ENCODE results near the gene B4GALNT2. TPM values are rescaled to one million over a fixed set of nuclear protein-coding genes. Genes with fewer than 3 reads are reported as not detected.

B4GALNT2 gene
- total and polyA plus RNA-seq, 2 of the 13 experiments (the other 11 are each of a cell fraction or from before 2014, with no cell fraction given) = not detected

- TF ChIP-seq KDM5A (IDR thresholded peaks at IDR 0.05; ENCODE audit: borderline replicate concordance, low read length) = no peak
- no peak for TF ChIP-seq SP5 (CRISPR knock-in tag; IDR thresholded peaks at IDR 0.05; ENCODE audit: borderline replicate concordance, low read depth)
- no peak for TF ChIP-seq DRAP1 (CRISPR knock-in tag; IDR thresholded peaks at IDR 0.05)
Observed at GRCh38 chr17:49194297-49194607, 61.7 kb downstream of the B4GALNT2 start (continued).

GRCh38 chr17:49195751-49196150 lies 63.2 kb downstream of the B4GALNT2 start:
- no peak overlapping the region for H3K4me2 ChIP-seq (ENCODE audit: low read depth, low read length)
- H4K20me1 ChIP-seq (ENCODE audit: insufficient read depth, low read length) = no peaks in the 10 kb centered on the region
- peaks cover 1 to 9% of the 10 kb centered on the region in 2 experiments; a peak in 2 of 5 replicates for H3K27me3 ChIP-seq (ENCODE audit: control insufficient read depth in 1 of 2, insufficient read depth in 2 of 2, low read length in 2 of 2)
- WGBS (ENCODE audit: low lambda C conversion rate) = 48% methylated on average over 4 of the region's 4 CpGs
- H3K79me2 ChIP-seq (ENCODE audit: insufficient read depth, low read length) = no peaks in the 10 kb centered on the region
- intact Hi-C loops (cut with micrococcal nuclease; ENCODE audit: unreplicated experiment) (no loop called here), in situ Hi-C loops (cut with HindIII; ENCODE audit: extremely low pct_ligation_motif_present, low pct_unique_long_range_greater_than_20kb) (no loop called here)
- no peak for FAIRE-seq
- H3K4me3 ChIP-seq (replicated peaks in 1 of 3; ENCODE audit: insufficient read depth in 1 of 3, low read depth in 2 of 3, low read length in 3 of 3) = no peak overlapping the region
- H3K9me3 ChIP-seq (ENCODE audit: low read length) = no peaks in the 10 kb centered on the region
- BruUV-seq (replicated peaks) = no TSS peak
- no peaks in the 10 kb centered on the region for H3K36me3 ChIP-seq (replicated peaks in 1 of 2; ENCODE audit: control insufficient read depth in 1 of 2, insufficient read depth in 2 of 2, low read length in 2 of 2)
- no peak for DNase-seq (ENCODE audit: low spot score)
- peaks cover 25% of the 10 kb centered on the region for H3K4me1 ChIP-seq (ENCODE audit: insufficient read depth, low read length)
- no peak overlapping the region for H2AFZ ChIP-seq (ENCODE audit: low read length)
- ChIA-PET CTCF (ENCODE audit: low intra/inter-chr PET ratio, low total read pairs) (no interaction called here), POLR2A (no interaction called here)
- H3K9ac ChIP-seq (ENCODE audit: insufficient read depth, low read depth, low read length) = no peak overlapping the region
- H3K27ac ChIP-seq (ENCODE audit: extremely low read length, insufficient read depth, low read length) = no peak overlapping the region
- no peak for ATAC-seq
- TF ChIP-seq ZFYVE20 (CRISPR knock-in tag; IDR thresholded peaks at IDR 0.05; ENCODE audit: borderline replicate concordance, low read depth) (no peak), NR2F1 (CRISPR knock-in tag; IDR thresholded peaks at IDR 0.05) (no peak), ZNF580 (CRISPR knock-in tag; IDR thresholded peaks at IDR 0.05; ENCODE audit: borderline replicate concordance, low read depth) (no peak), ZSCAN20 (CRISPR knock-in tag; IDR thresholded peaks at IDR 0.05; ENCODE audit: borderline replicate concordance) (no peak), ZNF143 (CRISPR knock-in tag; IDR thresholded peaks at IDR 0.05) (no peak), NCOA5 (CRISPR knock-in tag; IDR thresholded peaks at IDR 0.05) (no peak), CBFB (CRISPR knock-in tag; IDR thresholded peaks at IDR 0.05) (no peak), LRRFIP1 (CRISPR knock-in tag; conservative IDR thresholded peaks at IDR 0.05) (no peak), ZBTB1 (CRISPR knock-in tag; IDR thresholded peaks at IDR 0.05; ENCODE audit: borderline replicate concordance) (no peak), DZIP1 (CRISPR knock-in tag; IDR thresholded peaks at IDR 0.05) (no peak), ZNF10 (CRISPR knock-in tag; IDR thresholded peaks at IDR 0.05; ENCODE audit: borderline replicate concordance, low read depth) (no peak), RXRA (CRISPR knock-in tag; IDR thresholded peaks at IDR 0.05) (no peak), SOX5 (CRISPR knock-in tag; IDR thresholded peaks at IDR 0.05; ENCODE audit: borderline replicate concordance) (no peak), ATF2 (CRISPR knock-in tag; IDR thresholded peaks at IDR 0.05) (no peak), ZNF12 (CRISPR knock-in tag; IDR thresholded peaks at IDR 0.05) (no peak)
